Lung (tissue), 16 donors: ENCODE measurements around the gene ART1. TPM values are rescaled to one million over a fixed set of nuclear protein-coding genes. Genes with fewer than 3 reads are reported as not detected.
"Not testable (repeated sequence)": the region's sequence is repeated elsewhere in the genome, so short reads cannot be mapped to it uniquely, and the experiment has no call there.

Experiments used
- ATAC-seq: fragments of 200-7000 bp; cut with Tn5 transposase; one replicate; pipeline ENCODE4 v1.9.1; 2020; ENCODE audit warnings: moderate number of reproducible peaks; ENCODE audit not compliant: insufficient read depth, low FRiP score
- DNase-seq, 3 donors: peaks; one replicate each; pipeline ENCODE4 v3.0.0-alpha.2; 2013 to 2017
- H3K27ac ChIP-seq, 2 donors: one replicate each; pipeline ENCODE4 v1.5.1; 2013; ENCODE audit warnings: mild to moderate bottlenecking in 2 of 2, moderate library complexity in 2 of 2, control low read depth in 1 of 2, inconsistent platforms in 1 of 2, low read depth in 1 of 2, low read length in 1 of 2
- H3K27me3 ChIP-seq, 3 donors: one replicate each; pipeline ENCODE4 v1.5.1; 2013; ENCODE audit warnings: low read length in 2 of 3; ENCODE audit not compliant: control insufficient read depth in 3 of 3, insufficient read depth in 3 of 3
- H3K36me3 ChIP-seq, 4 donors: one replicate each; pipeline ENCODE4 v1.5.1; 2013; ENCODE audit warnings: low read length in 4 of 4, mild to moderate bottlenecking in 1 of 4, moderate library complexity in 1 of 4; ENCODE audit not compliant: control insufficient read depth in 4 of 4, insufficient read depth in 4 of 4
- H3K4me1 ChIP-seq, 5 donors: one replicate each; pipeline ENCODE4 v1.5.1; 2013; ENCODE audit warnings: low read length in 5 of 5, mild to moderate bottlenecking in 2 of 5, moderate library complexity in 1 of 5; ENCODE audit not compliant: control insufficient read depth in 5 of 5, insufficient read depth in 5 of 5
- H3K4me3 ChIP-seq: one replicate; pipeline ENCODE4 v1.5.1; 2013; ENCODE audit warnings: mild to moderate bottlenecking, control low read depth, moderate library complexity
- H3K9ac ChIP-seq, 2 donors: one replicate each; pipeline ENCODE4 v1.5.1; 2013; ENCODE audit warnings: low read length in 2 of 2, control low read depth in 1 of 2; ENCODE audit not compliant: insufficient read depth in 1 of 2
- H3K9me3 ChIP-seq, 4 donors: one replicate each; pipeline ENCODE4 v1.5.1; 2013; ENCODE audit warnings: low read length in 3 of 4, mild to moderate bottlenecking in 1 of 4, moderate library complexity in 1 of 4; ENCODE audit not compliant: control insufficient read depth in 4 of 4, insufficient read depth in 3 of 4
- WGBS, 2 donors: extraction: QIAGEN DNeasy Blood & Tissue Kit; methylation state at CpG; one replicate each; pipeline ENCODE4 v1.1.7; 2013; 5-methylcytosine and 5-hydroxymethylcytosine counted together
- long read RNA-seq, 5 donors: transcript quantifications; one replicate each; lab custom pipeline, GENCODE V29; 2026
- polyA plus RNA-seq, 2 donors: library from polyadenylated mRNA; stranded (reverse); fragments of 200-250 nt; gene quantifications; one replicate each; pipeline ENCODE4 v1.2.1, GENCODE V29; 2013
- total RNA-seq, 2 donors: library from RNA; depleted of rRNA in 1 of 2; stranded (reverse); fragments of >200 nt in 1 of 2; gene quantifications; one replicate each; pipeline ENCODE4 v1.2.1, GENCODE V29; 2014 to 2021
- TF ChIP-seq, protein P1 (sequence below): IDR thresholded peaks from 2 replicates; pipeline ENCODE4 v1.5.1; 2012; ENCODE audit warnings: mild to moderate bottlenecking; ENCODE audit errors: control extremely low read depth, extremely low read depth
- donor health status: control.
- donor health status: control.
- donor health status: Bipolar disorder and iron deficiency.
- donor health status: healthy.
- donor health status: DM: yes; HTN: yes; CAD: no.

The ART1 gene, protein sequence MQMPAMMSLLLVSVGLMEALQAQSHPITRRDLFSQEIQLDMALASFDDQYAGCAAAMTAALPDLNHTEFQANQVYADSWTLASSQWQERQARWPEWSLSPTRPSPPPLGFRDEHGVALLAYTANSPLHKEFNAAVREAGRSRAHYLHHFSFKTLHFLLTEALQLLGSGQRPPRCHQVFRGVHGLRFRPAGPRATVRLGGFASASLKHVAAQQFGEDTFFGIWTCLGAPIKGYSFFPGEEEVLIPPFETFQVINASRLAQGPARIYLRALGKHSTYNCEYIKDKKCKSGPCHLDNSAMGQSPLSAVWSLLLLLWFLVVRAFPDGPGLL
- total RNA-seq (under 1 TPM; 0.68 to 0.80 TPM), polyA plus RNA-seq (under 1 TPM in 1 of 2 donors, not detected in 1; 0.14 TPM)
- long read RNA-seq, donor 1 = 0 reads
- long read RNA-seq, donor 2 = 0 reads
- long read RNA-seq, donor 3 = 0 reads
- long read RNA-seq, donor 4 = 0 reads
- long read RNA-seq, donor 5 = 0 reads

DNA sequence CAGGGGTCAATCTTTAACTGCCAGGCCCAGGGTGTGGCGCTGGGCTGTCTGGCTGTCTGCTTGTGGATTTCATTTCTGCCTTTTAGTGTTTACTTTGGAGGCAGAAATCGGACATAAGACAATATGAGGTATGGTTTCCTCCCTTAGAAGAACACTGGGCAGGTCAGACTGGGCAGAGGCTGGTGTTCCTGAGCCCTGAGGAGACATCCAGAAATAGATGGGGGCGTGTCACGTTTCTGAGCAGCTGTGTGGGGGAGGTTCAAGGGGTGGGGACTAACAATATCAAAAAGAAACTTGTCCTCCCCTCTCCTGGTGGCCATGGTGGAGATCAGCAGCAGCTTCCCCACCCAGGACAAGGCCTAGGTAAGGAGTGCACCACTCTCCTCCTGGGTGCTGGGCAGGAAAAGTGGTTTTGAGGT is at the start of gene ART1:
Gene ART1, plus strand, starts transcription at position 312 of the 419 bp plus-strand sequence. CDS start 14,086 bp downstream, outside the sequence.
- DNase-seq = peak in 2 of 3 donors; percentile 6 to 23

DNA sequence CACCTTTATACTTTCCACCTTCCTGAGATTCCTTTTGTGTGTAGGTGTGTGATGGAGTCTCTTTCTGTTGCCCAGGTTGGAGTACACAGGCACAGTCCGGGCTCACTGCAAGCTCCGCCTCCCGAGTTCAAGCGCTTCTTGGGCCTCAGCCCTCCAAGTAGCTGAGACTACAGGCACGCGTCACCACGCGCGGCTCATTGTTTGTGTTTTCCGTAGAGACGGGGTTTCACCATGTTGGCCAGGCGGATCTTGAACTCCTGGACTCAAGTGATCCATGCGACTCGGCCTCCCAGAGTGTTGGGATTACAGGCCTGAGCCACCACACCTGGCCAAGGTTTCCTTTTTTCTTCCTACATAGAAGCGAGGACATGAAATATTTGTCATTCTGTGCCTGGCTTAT is 47.2 kb upstream of the ART1 start:
- H3K4me3 ChIP-seq = not testable (repeated sequence)
- 92 to 98% methylated on average over 14 to 15 of the region's 15 CpGs for WGBS, 2 donors

More for the DNA sequence above, at the start of gene ART1:
- Histone ChIP-seq H3K27ac (peak within 1 kb of the TSS in 1 of 2 donors; percentile 11), H3K36me3 (no peaks in the 10 kb centered on the region), H3K4me1 (peaks cover 0 to 10% (median 4%) of the 10 kb centered on the region in 5 donors), H3K27me3 (no peaks in the 10 kb centered on the region), H3K4me3 (no peak within 1 kb of the TSS), H3K9me3 (peaks cover 0 to 4% (median 0%) of the 10 kb centered on the region in 4 donors), H3K9ac (no peak within 1 kb of the TSS)
- WGBS, 2 donors = 66 to 78% methylated on average over 4 of the region's 4 CpGs
- no peak for ATAC-seq
- TF ChIP-seq, protein P1, sequence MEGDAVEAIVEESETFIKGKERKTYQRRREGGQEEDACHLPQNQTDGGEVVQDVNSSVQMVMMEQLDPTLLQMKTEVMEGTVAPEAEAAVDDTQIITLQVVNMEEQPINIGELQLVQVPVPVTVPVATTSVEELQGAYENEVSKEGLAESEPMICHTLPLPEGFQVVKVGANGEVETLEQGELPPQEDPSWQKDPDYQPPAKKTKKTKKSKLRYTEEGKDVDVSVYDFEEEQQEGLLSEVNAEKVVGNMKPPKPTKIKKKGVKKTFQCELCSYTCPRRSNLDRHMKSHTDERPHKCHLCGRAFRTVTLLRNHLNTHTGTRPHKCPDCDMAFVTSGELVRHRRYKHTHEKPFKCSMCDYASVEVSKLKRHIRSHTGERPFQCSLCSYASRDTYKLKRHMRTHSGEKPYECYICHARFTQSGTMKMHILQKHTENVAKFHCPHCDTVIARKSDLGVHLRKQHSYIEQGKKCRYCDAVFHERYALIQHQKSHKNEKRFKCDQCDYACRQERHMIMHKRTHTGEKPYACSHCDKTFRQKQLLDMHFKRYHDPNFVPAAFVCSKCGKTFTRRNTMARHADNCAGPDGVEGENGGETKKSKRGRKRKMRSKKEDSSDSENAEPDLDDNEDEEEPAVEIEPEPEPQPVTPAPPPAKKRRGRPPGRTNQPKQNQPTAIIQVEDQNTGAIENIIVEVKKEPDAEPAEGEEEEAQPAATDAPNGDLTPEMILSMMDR = no peak

DNA sequence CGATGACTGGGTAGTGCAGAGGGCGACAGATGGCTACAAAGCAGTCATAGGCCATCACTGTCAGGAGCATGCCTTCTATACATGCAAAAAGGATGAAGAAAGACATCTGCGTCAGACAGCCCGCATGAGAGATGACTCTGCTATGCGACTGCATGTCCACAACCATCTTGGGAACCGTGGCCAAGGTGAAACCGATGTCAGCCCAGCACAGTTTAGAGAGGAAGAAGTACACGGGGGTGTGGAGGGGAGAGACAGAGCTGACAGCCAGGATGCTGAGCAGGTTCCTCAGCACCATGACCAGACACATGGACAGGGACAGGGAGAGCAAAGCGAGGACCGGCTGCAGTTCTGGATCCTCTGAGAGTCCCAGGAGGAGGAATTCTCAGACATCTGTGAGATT is 44.7 kb upstream of the ART1 start:
- not testable (repeated sequence) for H3K27ac ChIP-seq, H3K36me3 ChIP-seq, ATAC-seq, H3K4me1 ChIP-seq, H3K9ac ChIP-seq, H3K9me3 ChIP-seq, H3K4me3 ChIP-seq, DNase-seq, H3K27me3 ChIP-seq
- 88 to 91% methylated on average over 10 of the region's 10 CpGs for WGBS, 2 donors

More for the DNA sequence above, 47.2 kb upstream of the ART1 start:
- ATAC-seq, H3K9me3 ChIP-seq, H3K4me1 ChIP-seq, H3K9ac ChIP-seq, H3K27ac ChIP-seq, H3K36me3 ChIP-seq, DNase-seq, H3K27me3 ChIP-seq: not testable (repeated sequence)

DNA sequence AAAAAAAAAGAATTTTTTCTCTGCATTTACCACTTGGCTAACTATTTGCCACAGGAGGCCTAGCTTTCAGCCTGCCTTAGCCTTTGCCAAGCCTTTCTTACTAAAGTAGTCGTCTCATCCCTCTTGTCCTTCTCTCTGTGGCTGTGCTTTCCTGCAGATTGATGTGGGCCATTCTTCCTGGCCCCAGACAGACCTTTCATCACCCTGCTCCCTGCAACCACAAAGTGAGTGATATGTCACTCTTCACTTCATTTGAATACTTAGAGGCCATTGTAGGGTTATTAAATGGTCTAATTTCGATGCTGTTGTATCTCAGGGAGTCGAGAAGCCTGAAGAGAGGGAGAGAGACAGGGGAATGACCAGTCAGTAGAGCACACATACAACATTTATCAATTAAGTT is 40.8 kb upstream of the ART1 start:
- DNase-seq (peak in 1 of 3 donors; percentile 14), ATAC-seq (no peak)
- Histone ChIP-seq H3K27ac (no peak overlapping the region), H3K27me3 (no peaks in the 10 kb centered on the region), H3K9me3 (no peaks in the 10 kb centered on the region), H3K4me3 (no peak overlapping the region), H3K4me1 (no peaks in the 10 kb centered on the region), H3K9ac (no peak overlapping the region), H3K36me3 (no peaks in the 10 kb centered on the region)
- WGBS, 2 donors = 51 to 56% methylated on average over 3 of the region's 3 CpGs
- TF ChIP-seq, protein P1 = no peak
